RPMI8226 (cell line): ENCODE data around the gene NRG3.
A peak's percentile ranks its signal among the peaks of the same experiment; 100 is the strongest.

Experiments used
- DNase-seq: peaks from one replicate; pipeline ENCODE4 v3.0.0-alpha.2; 2015

NRG3 gene

DNA sequence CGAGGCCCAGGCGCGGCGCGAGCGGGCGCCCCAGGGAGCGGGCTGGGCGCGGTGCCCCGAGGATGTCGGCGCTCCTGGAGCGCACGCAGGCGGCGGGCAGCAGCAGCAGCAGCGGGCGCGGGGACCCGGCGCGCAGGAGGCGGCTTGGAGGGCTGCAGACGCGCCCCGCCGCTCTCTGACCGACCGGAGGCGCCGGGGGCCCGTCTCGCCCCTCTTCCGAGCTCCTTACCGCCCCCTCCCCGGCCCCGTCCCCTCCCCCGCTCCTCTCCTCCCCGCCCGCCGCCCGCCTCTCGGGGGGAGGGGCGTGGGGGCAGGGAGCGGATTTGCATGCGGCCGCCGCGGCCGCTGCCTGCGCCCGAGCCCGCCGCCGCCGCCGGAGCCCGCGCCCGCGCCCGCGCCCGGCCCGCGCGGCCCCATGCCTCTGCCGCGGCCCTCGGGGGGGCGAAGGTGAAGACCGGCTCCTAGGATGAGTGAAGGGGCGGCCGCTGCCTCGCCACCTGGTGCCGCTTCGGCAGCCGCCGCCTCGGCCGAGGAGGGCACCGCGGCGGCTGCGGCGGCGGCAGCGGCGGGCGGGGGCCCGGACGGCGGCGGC, at the start of gene NRG3:
Gene NRG3, plus strand, starts transcription at position 320 of the 592 bp plus-strand sequence.
- DNase-seq, result no peak

DNA sequence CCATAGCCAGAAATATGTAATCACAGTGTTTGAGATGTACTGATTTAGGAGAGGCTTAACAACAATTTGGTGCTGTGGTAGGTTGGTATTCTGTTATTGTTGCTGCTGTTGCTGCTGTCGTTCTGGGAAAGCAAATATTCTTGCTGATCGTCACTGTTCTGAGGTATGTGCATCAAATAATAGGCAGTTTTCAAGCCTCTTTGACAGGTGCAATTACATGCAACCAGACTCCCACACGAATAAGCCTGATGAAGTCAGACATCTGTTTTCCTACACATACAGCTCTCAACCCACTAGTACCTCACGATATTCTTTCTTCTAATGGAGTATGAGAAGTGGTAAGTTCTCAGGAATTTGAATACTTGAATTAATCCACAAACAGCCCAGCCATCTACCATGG, 46.7 kb upstream of the NRG3 start:
- no peak for DNase-seq

DNA sequence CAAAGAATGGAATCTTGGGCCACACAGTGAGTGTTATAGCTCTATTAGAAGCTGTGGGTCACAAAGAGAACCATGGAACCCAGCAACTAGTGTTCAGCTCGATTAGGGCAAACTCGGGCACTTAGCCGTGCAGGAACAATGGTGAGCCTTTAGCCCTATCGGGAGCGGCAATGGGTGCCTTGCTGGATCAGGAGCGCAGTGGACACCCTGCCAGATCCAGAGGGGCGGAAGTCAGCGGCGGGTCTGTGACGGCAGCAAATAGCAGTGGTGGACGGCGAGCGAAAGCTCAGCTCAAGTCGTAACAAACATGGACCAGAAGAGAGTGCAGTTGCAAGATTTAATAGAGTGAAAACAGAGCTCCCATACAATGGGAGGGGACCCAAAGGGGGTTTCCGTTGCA, 43.9 kb upstream of the NRG3 start:
- DNase-seq, result no peak

DNA sequence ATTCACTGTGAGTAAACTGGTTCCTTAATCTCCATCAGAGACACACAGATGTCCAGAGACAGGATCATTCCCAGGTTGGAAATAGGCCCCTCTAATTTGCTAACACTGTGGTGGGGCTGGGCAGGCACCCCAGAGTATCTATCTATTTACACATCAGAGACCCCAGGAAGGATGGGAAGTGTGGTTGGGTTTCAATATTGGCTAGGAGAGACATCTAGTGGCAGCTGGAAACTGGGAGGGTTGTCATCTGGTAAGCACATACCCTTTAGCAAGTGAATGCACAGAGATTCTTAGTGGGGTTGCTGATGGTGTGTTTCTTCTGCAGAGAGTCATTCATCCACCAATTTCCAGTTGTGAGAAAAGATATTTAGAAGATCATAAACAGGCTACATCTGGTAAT, 36.0 kb upstream of the NRG3 start:
- no peak for DNase-seq

DNA sequence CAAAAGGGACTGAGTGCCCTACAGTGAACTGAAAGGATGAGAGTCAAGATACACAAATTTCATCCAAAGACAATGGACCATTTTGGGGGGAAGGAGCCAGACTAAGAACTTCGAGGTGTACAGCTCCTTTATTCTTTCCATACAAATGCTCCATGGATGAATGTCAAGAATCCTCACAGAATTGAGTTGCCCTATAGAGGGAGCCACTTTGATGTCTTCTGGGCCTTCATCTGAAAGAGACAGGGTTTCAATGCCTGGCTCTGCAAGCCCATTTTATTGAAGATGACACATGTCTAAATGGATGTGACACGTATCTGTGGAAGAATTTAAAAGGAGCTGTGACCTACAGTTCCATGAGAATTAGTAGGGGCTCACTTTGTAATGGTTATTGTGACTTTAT, 32.0 kb upstream of the NRG3 start:
- no peak for DNase-seq

DNA sequence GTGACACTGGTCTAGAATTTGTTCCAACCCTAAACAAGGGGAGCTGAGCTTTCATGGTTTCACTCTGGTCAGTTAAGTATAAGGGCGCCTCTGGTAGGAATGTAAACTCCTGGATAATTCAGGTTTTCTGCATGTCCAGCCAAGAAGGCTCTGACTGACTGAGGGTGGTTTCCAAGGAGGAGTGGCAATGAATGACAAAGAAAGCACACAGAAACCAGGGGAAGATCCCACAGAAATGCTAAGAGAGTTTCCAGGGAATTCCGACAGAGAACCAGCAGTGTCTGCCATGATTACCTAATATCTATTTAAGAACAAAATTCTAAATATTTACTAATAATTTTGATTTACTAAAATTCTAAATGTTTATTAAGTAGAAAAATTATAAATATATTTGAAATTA, 27.3 kb upstream of the NRG3 start:
- DNase-seq, result no peak

DNA sequence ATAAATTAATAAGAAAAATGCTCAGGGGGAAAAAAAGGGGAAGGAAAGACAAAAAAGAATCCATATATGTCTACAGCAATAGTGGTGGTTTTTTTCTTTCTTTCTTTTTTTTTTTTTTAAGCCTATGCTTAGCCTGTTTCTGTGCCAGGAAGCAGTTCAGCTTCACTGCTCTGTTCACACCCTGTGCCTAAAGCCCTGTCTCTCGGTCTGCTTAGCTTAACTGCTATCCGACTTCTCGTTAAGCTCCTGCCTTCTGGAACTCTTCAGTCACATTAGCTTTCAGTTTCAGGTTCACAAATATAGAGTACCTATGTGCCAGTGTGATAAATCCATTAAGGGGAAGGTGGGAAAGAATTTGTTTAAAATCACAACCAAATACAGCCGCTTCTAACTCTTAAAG, 26.5 kb upstream of the NRG3 start:
- no peak for DNase-seq

DNA sequence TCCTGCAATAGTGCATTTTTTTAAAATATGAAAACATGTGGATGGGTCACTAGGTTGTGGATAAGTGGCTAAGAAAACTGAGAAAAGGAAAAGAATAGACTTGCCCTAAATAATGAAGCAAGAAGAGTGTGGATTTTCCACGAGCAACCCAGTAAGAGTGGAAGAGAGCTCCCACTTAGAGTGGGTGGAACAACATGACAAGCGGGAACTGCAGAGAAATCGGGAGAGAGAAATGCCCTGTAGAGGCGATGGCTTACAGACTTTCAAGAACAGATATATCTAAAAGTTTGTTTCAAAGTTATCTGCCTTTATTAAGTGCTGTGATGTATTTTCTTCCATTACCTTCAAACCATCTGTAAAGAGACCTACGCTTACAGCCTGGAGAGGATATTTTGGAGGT, 26.1 kb upstream of the NRG3 start:
- no peak for DNase-seq

DNA sequence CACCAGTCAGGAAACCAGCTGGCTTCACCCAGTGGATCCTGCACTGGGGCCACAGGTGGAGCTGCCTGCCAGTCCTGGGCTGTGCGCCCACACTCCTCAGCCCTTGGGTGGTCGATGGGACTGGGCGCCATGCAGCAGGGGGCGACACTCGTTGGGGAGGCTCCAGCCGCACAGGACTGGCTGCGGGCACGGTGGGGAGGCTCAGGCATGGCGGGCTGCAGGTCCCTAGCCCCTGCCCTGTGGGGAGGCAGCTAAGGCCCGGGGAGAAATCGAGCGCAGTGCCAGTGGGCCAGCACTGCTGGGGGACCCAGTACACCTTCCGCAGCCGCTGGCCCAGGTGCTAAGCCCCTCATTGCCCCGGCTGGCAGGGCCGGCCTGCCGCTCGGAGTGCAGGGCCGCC, 12.4 kb upstream of the NRG3 start:
- no peak for DNase-seq

DNA sequence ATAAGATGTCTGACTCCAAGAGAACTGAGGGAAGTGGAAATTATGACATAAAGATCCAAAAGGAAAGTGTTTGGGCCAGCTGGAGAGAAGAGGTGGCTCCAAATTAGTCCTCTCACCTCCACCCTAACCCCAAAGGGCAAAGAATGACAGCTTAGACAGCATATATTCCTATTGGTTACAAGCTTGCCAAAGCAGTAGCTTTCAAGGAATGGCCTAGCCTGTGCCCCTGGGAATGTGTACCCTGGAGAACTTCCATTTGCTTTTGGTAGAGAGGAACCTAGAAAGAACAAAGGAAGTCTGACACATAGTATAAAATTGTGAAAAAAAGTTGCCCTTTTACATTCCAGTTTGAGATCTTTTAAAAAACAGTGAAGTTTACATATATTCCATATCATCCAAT, 11.2 kb upstream of the NRG3 start:
- no peak for DNase-seq

DNA sequence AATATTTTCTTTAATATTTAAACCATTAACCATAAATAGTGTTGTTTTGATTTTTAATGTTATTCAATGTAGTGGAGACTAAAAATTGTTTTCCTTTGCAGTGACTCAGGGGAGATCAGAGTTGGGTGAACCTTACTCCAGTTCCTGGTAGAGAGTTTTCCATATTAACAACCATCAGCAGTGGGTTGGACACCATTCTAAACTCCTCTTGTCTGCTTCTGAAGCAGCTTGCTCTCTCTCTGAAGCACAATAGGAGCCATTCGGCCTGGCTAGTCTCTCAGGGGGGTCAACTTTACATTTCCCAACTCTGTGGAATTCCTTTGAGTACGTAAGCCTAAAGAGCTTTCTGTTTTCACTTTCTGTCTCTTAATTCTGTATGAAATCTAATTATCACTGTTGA, 9.4 kb upstream of the NRG3 start:
- DNase-seq, result no peak

DNA sequence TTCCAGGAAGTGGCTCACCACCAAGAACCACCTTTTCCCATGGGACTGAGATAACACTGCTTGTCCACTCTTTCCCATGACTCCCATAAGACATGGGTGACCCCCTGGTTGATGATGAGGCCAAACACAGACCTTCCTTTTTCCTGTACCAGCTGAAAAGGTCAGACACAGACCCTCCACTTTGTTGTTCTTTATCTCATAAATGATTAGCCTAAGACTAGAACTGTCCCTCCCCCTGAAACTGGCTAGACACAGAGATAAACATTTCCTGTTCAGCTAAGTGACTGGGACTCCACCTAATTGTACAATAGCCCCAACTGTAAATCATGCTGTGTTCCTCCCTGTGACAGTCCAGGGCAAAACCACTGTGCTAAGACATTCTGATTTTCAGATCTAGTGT, 8.2 kb upstream of the NRG3 start:
- no peak for DNase-seq

DNA sequence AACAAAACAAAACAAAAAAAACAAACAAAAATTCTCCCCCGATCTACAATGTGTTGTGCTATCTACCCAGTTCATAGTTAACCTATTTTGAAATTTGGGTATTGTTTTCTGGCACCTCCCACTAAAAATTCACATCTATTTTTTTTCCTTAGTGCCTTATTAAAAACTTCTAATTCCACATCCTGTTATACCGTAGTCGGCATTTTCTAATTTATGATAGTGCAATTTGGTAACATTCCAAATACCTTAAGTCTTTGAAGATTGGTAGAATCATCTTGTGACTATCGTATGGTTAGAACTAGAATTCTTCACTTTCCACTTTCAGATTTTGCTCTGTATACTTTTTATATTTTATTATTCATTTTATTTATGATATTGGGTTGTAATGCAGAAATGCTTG, 4.5 kb upstream of the NRG3 start:
- no peak for DNase-seq

DNA sequence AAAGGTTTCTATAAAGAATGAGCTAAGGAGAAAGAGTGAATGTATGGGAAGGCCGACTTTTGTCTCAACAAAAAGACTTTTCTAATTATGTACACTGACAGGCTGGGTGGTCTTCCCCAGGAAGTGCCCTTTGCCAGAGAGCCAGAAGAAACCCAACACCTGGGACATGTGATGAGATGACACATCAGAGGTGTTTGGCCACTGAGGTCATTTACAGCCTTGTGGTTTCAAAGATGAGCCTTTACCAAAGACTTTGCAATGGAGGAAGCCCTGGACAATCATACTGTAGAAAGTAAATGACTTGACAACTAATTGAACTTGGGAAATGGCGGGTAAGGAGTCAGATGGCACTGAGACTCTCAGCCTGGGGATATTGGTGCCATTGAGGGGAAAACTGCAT, 3.4 kb upstream of the NRG3 start:
- no peak for DNase-seq

DNA sequence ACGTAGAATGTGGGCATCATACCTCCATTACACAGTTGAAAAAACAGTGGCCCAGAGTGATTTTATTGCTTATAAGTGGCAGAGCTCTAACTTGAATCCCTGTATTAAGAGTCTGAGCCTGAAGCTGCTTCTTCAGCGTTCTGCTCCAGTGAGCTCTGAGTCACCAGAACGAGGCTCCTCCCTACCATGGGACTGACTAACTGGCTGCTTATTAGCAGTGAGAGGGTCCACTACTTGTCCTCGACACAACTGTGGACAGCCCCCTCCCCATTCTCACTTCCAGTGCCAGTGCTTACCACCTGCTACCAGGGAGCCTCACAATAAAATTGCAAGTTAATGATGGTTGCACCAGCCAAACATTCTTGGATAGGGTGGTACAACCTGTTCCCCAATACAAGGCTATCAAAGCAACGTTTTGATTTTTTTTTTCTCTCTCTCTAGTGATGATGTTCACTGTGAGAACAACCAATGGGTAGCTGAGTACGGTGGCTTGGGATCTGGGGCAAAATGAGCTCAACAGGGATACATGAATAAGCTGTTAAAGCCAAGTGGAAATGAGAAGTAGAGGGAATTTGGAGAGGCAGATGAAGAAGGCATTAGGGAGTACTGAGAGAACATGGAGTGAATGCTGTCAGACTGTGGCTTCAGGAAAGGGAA, 2.7 kb upstream of the NRG3 start:
- DNase-seq, result no peak

DNA sequence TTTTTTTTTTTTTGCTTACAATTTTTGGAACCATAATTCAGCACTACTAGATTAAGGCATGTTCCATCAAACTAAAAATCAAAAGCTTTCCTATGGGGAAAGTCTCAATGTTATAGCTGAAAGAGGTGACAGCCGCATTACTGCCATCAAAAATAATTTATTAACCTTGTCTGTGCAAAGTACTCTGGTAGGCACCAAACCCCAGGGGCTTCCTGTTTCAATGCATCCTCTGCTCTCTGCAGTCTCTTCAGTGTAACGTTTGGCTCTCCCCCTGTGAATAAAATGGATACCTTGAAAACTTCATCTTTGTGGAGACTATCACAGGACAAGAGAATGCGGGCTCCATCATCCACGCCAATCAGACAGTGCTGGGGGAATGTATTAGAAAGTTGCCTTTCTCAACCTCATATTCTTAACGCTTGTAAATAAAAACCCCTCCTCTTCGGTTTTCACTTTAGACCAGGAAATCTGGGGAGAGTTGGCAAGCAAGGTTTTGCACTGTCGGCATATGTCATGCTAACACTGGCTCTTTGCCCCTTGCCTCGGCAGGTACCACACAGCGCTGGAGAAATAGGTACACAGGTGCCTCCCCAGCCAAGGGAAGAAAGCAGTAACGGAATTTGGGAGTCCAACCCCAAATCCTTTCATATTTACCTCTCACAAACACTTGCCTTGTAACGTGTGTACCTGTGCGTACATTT, 1.6 kb upstream of the NRG3 start:
- no peak for DNase-seq

DNA sequence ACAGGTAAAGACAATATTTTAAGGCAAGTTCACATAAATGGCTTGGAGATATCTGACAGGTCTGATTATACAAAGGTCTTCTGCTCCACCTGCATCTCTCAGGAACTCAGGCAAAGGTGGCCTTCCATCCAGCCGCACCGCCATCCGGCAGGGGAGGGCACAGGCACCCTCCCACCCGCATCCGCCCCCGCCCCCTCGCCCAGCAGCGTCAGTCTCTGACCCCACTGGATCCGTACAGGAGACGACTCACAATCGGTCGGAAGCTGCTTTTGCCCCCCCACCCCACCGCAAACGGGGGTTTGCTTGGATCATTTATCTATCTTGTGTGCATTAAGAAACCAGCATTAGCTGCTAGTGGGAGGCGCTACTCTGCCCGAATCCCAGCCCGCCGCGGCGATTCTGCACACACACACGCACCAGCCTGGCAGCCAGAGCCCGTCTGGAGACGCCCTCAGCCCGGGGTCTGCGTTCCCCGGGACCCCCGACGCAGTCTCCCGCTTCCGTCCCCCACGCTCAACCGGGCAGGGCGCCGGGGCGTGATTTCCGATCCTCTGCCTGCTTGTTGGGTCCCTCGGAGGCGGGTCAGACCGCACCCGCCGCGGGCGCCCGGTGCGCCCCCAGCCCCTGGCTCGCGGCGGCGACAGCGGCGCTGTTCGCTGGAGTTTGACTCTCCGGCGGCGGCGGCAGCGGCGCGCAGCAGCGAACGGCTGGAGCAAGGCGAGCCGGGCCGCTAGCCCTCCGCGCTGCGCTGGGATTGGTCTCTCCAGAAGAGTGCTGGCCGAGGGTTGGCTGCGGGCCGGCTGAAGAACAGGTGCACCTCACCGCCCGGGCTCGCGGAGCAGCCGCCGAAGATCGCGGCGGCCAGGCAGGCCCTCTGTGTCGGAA, 820 bp upstream of the NRG3 start:
- DNase-seq, result peak; percentile 48

DNA sequence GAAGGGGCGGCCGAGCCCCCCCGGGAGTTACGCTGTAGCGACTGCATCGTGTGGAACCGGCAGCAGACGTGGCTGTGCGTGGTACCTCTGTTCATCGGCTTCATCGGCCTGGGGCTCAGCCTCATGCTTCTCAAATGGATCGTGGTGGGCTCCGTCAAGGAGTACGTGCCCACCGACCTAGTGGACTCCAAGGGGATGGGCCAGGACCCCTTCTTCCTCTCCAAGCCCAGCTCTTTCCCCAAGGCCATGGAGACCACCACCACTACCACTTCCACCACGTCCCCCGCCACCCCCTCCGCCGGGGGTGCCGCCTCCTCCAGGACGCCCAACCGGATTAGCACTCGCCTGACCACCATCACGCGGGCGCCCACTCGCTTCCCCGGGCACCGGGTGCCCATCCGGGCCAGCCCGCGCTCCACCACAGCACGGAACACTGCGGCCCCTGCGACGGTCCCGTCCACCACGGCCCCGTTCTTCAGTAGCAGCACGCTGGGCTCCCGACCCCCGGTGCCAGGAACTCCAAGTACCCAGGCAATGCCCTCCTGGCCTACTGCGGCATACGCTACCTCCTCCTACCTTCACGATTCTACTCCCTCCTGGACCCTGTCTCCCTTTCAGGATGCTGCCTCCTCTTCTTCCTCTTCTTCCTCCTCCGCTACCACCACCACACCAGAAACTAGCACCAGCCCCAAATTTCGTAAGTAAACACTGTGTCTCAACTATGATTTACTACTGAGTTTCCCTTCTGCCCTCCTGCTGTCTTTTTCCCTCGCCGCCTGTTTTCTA, 666 bp downstream of the NRG3 start:
- no peak for DNase-seq

DNA sequence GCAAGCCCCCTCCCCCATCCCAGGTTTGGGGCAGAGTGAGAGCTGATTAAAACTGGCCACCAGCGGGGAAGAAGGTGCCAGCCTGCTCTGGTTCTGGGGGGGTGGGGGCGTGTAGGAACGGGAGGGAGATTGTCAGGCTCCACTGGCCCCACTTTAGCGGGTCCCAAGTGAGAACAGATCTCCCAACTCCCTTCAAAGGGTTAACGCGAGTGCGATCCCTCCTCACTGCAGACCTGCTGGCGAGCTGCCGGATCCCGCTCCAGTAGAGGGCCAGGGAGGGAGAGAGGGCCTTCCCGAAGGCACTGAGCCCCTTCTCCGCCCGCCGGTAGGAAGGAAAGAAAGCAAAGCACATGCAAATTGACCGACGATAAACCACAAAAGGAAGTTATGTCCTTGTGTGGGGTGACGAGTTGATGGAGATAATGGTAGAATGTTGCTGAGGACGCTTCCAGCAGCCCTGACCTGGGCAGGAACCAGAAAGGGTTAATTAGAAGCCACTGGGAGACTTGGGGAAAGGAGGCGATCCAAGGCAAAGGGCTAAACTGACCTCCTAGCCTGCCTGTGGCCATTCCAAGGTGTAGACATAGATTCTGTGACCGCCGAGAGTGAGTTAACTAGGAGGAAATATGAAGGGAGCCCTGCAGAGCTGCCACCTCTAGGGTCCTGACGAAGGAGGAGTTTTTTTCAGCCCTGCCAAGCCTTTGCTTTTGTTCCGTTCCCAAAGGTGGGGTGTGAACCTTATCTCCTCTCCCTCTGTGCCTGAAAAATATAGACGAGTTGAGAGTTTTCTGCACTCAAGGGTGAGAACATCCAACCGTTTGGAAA, 1.5 kb downstream of the NRG3 start:
- DNase-seq, result no peak

DNA sequence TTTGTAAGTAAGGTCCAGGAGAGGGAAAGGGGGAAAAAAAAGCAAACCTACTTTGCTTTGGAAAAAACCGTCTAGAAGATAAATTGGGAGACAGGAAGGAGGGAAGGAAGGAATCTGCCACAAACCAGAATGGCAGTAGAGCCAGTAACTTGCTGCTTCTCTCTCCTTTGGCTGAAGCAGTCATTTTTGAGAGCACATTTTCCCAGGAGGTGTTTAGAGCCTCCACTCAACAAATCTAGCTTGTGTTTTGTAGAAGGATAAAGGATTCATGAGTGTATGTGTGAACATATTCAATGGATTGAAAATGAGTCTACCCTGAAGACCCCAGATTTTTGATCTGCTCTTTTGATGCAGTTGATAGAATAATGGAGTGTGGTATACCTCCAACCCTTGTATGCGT, 2.6 kb downstream of the NRG3 start:
- no peak for DNase-seq

DNA sequence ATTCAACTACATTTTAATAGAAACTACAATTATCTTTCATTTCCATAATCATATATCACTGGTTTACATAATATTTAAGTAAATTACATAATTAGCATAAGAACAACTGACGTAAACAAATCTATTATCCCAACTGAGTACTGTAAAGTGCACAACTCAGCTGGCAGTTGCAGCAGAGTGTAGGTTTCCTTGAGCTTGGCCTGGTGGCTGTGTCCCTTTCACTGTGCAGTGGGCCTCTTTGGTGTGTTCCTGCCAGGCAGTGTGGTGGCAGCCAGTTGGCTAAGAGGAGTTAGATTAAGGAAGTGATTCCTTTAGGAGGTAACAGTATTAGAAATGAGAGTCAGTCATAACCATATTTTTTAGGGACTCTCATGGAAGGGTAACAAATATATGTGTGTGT, 7.0 kb downstream of the NRG3 start:
- no peak for DNase-seq

DNA sequence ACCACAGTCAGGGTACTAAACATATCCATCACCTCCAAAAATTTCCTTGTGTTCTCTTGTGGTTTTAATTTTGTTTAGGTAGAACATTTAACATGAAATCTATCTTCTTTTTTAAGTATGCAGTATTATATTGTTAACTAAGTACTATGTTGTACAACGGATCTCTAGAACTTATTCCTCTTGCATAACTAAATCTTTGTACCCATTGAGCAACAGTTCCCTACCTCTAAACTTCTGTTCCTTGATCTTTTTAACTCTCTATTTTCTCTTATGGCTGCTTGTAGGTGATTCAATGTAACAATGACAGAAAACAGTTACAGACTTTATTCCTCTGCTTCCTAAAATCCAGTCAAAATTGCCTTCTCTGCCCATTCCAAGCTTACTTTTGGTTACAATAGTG, 9.9 kb downstream of the NRG3 start:
- no peak for DNase-seq
